Pancreas (tissue), 10 donors: Measurements from ENCODE around the gene MUC2. TPM values are rescaled to one million over a fixed set of nuclear protein-coding genes. Genes with fewer than 3 reads are reported as not detected.

Experiments
- ATAC-seq, 4 donors: fragments of 200-7000 bp; cut with Tn5 transposase; one replicate each; pipeline versions ENCODE4 v1.8.0 to v1.9.1; 2020; ENCODE audit warnings: mild to moderate bottlenecking in 4 of 4, moderate library complexity in 4 of 4
- DNase-seq, 6 donors: peaks; one replicate each; pipeline ENCODE4 v3.0.0-alpha.2; 2020
- FAIRE-seq: peaks from 2 replicates; lab custom pipeline; 2012; peaks lifted over from hg19 to GRCh38; lab: Jason Lieb, UNC
- H3K27ac ChIP-seq, 4 donors: fragments of 200-600 bp; sonication (generic); 1 replicate in 3 of 4; 2 replicates in 1 of 4; pipeline versions ENCODE4 v1.5.0 to v1.8.0; 2020
- H3K27me3 ChIP-seq, 4 donors: fragments of 200-600 bp; one replicate each; pipeline ENCODE4 v1.8.0; 2021
- H3K36me3 ChIP-seq, 3 donors: fragments of 200-600 bp; sonication (generic) in 1 of 3; one replicate each; pipeline versions ENCODE4 v1.5.0 to v1.8.0; 2020 to 2021
- H3K4me1 ChIP-seq, 3 donors: fragments of 200-600 bp; one replicate each; pipeline ENCODE4 v1.8.0; 2021
- H3K4me3 ChIP-seq, 4 donors: fragments of 200-600 bp; sonication (generic) in 2 of 4; one replicate each; pipeline versions ENCODE4 v1.5.0 to v1.8.0; 2020 to 2021
- H3K9me3 ChIP-seq, 4 donors: fragments of 200-600 bp; one replicate each; pipeline ENCODE4 v1.8.0; 2021
- WGBS, 2 donors: extraction: QIAGEN DNeasy Blood & Tissue Kit; methylation state at CpG; one replicate each; pipeline ENCODE4 v1.1.7; 2013; 5-methylcytosine and 5-hydroxymethylcytosine counted together
- intact Hi-C, 3 donors: fragments of 100-400 bp; cut with DNase I; formaldehyde crosslinking; loops; one replicate each; pipeline versions ENCODE4 v1.11.1 to v1.14.2; 2022
- polyA plus RNA-seq, 2 donors: library from polyadenylated mRNA; stranded (reverse); fragments of 200-250 nt; gene quantifications; one replicate each; pipeline ENCODE4 v1.2.3, GENCODE V29; 2013
- total RNA-seq, 6 donors: library from RNA; stranded (reverse); fragmentation: NEBNext Ultra II Directional in 4 of 6; extraction: Animal tissue kit (Norgen Biotek cat#: 25700) in 4 of 6; gene quantifications; one replicate each; pipeline versions ENCODE4 v1.2.1 to v1.2.4, GENCODE V29; 2021 to 2023
- TF ChIP-seq, protein P1 (sequence below), 4 donors: fragments of 200-600 bp; sonication (generic) in 3 of 4; IDR thresholded peaks; one replicate each; pipeline versions ENCODE4 v1.5.0 to v1.8.0; 2021; ENCODE audit warnings: antibody characterized with exemption in 4 of 4
- donor health status: healthy with polysubstance abuse.
- donor health status: DM: no; HTN: no; CAD: no; lungs with moderate emphysema.
- donor health status: DM: no; HTN: no; CAD: no.
- donor health status: control.
- donor health status: control.
- donor health status: Bipolar disorder and iron deficiency.
- donor health status: DM: yes; HTN: yes; CAD: no.
- donor health status: DM: no; HTN: no; CAD: no.
- donor health status: DM: no; HTN: no; CAD: no.
- donor health status: DM: yes; HTN: yes; CAD: no.

The MUC2 gene
- total and polyA plus RNA-seq, 8 donors, result 0.03 to 0.57 (median 0.04) TPM; not detected in 4

DNA sequence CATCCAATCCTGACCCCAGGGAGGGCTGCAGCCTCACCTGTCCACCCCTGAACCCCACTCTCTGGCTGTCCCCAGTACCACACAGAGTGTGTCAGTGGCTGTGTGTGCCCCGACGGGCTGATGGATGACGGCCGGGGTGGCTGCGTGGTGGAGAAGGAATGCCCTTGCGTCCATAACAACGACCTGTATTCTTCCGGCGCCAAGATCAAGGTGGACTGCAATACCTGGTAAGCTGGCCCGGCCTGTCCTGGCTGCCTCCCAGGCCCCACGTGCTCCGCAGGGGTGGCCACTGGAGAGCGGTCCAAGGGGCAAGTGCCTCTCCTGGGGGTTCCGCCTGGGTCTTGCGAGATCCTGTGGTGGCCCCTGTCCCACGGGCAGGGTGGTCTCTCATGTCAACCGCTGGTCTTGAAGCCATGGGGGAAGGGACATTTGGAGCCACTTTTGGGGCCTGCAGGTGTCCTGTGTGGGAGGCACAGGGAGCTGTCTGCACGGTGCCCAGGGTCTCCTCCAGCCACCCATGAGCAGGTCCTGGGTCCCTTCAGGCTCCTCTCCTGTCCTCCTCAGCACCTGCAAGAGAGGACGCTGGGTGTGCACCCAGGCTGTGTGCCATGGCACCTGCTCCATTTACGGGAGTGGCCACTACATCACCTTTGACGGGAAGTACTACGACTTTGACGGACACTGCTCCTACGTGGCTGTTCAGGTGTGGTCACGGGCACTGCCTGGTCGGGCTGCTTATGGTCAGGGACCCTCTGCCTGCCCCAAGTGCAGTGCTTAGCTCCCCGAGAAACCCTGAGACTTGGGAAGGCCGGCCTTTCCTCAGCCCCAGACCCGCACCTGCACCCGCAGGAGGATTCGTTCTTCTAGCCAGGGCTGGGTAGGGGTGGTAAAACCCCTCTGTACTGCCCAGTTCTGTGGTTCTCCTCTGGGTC, 11.8 kb downstream of the MUC2 start:
- no peaks in the 10 kb centered on the region for H3K27me3 ChIP-seq
- FAIRE-seq, result no peak
- WGBS, 2 donors, result 68 to 78% methylated on average over 31 of the region's 31 CpGs
- H3K4me1 ChIP-seq, result no peaks in the 10 kb centered on the region
- no peak overlapping the region for H3K27ac ChIP-seq
- no peaks in the 10 kb centered on the region for H3K36me3 ChIP-seq
- intact Hi-C loops, result no loop called here
- H3K4me3 ChIP-seq, result no peak overlapping the region
- TF ChIP-seq, protein P1, sequence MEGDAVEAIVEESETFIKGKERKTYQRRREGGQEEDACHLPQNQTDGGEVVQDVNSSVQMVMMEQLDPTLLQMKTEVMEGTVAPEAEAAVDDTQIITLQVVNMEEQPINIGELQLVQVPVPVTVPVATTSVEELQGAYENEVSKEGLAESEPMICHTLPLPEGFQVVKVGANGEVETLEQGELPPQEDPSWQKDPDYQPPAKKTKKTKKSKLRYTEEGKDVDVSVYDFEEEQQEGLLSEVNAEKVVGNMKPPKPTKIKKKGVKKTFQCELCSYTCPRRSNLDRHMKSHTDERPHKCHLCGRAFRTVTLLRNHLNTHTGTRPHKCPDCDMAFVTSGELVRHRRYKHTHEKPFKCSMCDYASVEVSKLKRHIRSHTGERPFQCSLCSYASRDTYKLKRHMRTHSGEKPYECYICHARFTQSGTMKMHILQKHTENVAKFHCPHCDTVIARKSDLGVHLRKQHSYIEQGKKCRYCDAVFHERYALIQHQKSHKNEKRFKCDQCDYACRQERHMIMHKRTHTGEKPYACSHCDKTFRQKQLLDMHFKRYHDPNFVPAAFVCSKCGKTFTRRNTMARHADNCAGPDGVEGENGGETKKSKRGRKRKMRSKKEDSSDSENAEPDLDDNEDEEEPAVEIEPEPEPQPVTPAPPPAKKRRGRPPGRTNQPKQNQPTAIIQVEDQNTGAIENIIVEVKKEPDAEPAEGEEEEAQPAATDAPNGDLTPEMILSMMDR (IDR thresholded peaks at IDR 0.05), result no peak
- peak in 3 of 4 donors; percentile 34 to 55 (median 46) for ATAC-seq
- H3K9me3 ChIP-seq, result no peaks in the 10 kb centered on the region
- DNase-seq, result peak in 2 of 6 donors; percentile 45 to 46

- DNase-seq (peak in 1 of 6 donors; percentile 53), FAIRE-seq (no peak), ATAC-seq (no peak)
- H3K9me3 ChIP-seq, result no peaks in the 10 kb centered on the region
- intact Hi-C loops, result no loop called here
- no peak overlapping the region for H3K27ac ChIP-seq
- TF ChIP-seq, protein P1 (IDR thresholded peaks at IDR 0.05), result no peak
- H3K27me3 ChIP-seq, result no peaks in the 10 kb centered on the region
- H3K4me1 ChIP-seq, result no peaks in the 10 kb centered on the region
- WGBS, 2 donors, result 85 to 87% methylated on average over 17 of the region's 17 CpGs
- no peaks in the 10 kb centered on the region for H3K36me3 ChIP-seq
- H3K4me3 ChIP-seq, result no peak overlapping the region
Observed at GRCh38 chr11:1087279-1087960, 12.7 kb downstream of the MUC2 start.

- intact Hi-C loops, result no loop called here
- WGBS, 2 donors, result 76 to 85% methylated on average over 26 to 34 of the region's 40 CpGs
- H3K4me3 ChIP-seq, result no peak overlapping the region
- H3K27ac ChIP-seq, result no peak overlapping the region
- no peaks in the 10 kb centered on the region for H3K27me3 ChIP-seq
- no peak for FAIRE-seq
- TF ChIP-seq, protein P1 (IDR thresholded peaks at IDR 0.05), result no peak
- peak in 2 of 6 donors; percentile 10 to 46 for DNase-seq
- ATAC-seq, result no peak
- no peaks in the 10 kb centered on the region for H3K4me1 ChIP-seq
- no peaks in the 10 kb centered on the region for H3K9me3 ChIP-seq
- H3K36me3 ChIP-seq, result no peaks in the 10 kb centered on the region
Observed at GRCh38 chr11:1087961-1088926, 13.6 kb downstream of the MUC2 start.

GRCh38 chr11:1088927-1089737, 14.5 kb downstream of the MUC2 start:
- Histone ChIP-seq H3K27me3 (no peaks in the 10 kb centered on the region), H3K27ac (no peak overlapping the region), H3K4me3 (no peak overlapping the region), H3K36me3 (no peaks in the 10 kb centered on the region), H3K4me1 (no peaks in the 10 kb centered on the region), H3K9me3 (no peaks in the 10 kb centered on the region)
- intact Hi-C loops, result no loop called here
- TF ChIP-seq, protein P1 (IDR thresholded peaks at IDR 0.05), result no peak
- DNase-seq (peak in 2 of 6 donors; percentile 19 to 59), FAIRE-seq (no peak), ATAC-seq (no peak)
- 84 to 89% methylated on average over 32 to 33 of the region's 33 CpGs for WGBS, 2 donors
